GM18858 (cell line): ENCODE data around the gene POR.

Source experiments
- ATAC-seq: cut with Tn5 transposase; IDR thresholded peaks from one replicate; pipeline ENCODE4 v1.9.1; 2021; ENCODE audit not compliant: unreplicated experiment

The POR gene

DNA sequence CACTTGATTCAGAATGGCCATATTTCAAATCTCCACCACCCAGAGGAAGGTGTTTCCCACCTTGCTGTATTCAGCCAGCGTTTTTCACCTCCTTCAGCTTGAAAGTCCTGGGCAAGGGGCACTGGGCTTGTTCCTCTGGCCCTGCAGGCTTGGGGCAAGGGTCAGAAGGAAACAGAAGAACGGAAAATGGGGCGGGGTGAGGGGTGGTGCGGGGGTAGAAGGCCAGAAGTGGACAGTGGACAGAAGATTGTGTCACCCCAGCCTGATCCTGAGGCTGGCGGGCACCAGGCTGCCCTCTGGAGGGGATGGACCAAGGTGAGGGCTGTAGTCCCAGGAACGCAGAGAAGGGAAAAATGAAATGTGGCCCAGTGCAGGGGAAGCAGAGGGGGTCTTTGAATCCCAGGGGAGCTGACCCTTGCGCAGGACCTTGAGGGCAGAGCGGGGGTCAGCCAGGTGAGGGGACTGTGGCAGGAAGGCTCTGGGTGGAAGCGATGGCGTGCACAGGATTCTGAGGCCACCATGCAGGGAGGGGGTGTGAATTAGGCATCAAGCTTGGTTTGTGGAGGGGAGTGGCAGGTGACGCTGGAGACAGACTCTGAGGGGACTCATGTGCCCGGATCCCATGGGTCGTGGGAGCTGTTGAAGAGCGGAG, 56.5 kb downstream of the POR start:
- no peak for ATAC-seq

DNA sequence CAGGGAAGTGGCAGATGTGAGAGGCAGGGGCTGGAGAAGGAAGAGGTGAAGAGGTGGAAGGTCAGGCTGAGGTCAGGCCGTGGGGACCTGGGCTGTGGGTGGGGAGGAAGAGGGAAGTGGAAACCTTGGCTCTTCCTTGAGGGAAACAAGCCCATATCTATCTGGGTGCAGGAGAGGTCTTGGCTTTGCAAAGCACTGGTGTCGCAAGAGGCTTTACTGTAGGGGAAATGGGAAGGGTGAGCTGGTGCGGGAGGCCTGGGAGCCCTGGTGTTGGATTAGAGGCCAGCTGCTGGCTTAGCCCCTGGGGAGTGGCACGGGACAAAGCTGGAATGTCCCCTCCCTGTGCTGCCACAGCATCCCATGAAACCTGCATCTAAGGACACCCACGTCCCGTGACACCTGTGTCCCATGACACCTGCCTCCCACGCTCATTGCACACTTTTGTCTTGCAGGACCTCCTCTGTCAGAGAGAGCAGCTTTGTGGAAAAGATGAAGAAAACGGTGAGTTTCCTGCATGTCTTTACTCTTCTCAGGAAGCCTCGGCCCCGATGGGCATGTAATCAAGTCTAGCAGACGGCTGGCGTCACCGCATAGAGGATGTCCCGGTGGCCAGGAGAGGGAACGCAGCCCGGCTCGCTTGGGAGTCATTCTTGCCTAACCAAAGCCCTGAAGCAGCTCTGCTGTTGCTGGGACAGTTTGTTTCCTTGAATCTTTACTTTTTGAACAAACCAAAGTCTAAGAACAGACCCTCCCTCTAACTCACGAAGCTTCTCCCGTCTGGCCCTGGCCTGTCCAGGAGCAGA, 57.2 kb downstream of the POR start:
- ATAC-seq, result no peak

DNA sequence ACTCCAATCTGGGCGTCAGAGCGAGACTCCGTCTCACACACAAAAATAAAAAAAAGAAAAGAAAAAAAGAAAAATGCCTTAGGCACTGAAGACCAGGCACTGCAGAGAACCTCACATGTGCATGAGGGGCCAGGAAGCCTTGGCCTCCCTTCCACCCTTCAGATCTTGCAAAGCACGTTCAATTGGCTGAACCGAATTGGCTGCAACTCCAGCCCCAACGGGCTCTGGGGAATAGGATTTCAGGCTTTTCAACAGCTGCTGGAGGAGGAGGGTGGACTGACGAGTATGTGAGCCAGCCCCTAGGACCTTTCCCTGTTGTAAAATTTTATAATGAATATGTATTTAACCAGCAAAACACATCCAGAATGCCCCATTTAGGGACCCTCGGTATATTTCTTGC, 62.8 kb downstream of the POR start:
- no peak for ATAC-seq

DNA sequence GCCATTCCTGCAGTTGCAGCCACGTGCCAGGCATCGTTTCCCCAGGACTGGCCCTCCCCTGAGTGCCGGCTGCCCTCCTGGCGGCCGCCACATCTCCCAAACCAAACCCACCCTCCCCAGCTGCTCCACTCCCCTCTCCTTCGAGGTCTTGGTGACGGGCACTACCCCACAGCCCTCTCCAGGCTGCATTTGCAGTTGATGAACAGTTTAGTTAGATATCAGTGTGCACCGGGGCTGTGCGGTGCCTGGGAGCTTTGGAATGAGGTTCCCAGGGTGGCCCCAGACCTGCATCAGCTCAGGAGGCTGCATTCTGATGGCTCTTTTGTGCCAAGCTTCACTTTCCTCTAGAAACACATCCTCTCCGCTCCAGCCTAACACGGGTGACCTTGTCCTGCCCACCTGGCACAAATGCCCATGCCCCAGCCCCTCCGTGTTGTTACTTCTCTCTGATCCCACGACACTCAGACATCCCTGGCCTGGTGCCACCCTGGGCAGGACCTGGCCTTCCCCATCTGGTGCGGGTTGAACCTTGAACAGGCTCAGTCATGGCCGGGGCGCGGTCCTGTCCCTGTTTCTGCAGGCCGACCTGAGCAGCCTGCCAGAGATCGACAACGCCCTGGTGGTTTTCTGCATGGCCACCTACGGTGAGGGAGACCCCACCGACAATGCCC, 64.9 kb downstream of the POR start:
- no peak for ATAC-seq

DNA sequence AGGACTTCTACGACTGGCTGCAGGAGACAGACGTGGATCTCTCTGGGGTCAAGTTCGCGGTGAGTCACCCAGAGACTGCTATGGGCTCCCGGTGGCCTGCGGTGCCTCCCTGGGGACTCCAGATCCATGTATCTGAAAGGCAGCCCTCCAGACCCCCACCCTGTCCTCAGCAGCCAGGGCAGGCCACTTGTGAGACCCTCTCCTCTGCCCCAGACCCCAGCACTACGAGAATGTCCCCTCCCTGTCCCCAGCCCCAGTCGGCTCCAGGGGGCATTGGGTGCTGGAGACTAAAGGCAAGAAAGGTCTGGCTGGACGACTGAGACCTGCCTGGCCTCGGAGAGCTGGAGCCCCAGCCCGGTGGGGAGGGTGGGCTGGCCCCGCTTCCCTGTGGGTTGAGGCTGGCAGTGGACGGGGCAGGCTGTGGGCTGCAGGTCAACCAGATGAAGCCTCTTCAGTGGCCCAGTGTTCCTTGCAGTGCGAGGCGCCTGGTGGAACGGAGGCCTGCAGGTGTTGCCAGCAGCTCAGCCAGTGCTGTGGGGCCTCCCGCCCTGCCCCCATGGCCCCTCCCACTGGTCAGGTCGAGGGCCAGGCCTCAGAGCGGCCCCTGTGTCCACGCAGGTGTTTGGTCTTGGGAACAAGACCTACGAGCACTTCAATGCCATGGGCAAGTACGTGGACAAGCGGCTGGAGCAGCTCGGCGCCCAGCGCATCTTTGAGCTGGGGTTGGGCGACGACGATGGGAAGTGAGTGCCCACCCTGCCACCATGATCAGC, 65.7 kb downstream of the POR start:
- ATAC-seq, result no peak

DNA sequence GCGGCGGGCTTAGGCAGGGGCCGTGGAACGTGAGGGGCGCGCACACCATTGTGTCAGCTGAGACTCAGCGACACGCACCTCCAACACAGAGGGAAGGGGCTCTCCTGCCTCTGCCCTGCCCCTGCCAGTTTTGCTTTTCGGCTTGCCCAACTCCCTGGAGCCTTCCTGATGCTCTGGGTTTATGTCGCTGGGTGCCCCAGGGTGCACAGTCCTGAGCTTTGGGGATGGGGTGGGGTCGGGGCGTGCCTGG, 66.2 kb downstream of the POR start:
- ATAC-seq, result no peak

DNA sequence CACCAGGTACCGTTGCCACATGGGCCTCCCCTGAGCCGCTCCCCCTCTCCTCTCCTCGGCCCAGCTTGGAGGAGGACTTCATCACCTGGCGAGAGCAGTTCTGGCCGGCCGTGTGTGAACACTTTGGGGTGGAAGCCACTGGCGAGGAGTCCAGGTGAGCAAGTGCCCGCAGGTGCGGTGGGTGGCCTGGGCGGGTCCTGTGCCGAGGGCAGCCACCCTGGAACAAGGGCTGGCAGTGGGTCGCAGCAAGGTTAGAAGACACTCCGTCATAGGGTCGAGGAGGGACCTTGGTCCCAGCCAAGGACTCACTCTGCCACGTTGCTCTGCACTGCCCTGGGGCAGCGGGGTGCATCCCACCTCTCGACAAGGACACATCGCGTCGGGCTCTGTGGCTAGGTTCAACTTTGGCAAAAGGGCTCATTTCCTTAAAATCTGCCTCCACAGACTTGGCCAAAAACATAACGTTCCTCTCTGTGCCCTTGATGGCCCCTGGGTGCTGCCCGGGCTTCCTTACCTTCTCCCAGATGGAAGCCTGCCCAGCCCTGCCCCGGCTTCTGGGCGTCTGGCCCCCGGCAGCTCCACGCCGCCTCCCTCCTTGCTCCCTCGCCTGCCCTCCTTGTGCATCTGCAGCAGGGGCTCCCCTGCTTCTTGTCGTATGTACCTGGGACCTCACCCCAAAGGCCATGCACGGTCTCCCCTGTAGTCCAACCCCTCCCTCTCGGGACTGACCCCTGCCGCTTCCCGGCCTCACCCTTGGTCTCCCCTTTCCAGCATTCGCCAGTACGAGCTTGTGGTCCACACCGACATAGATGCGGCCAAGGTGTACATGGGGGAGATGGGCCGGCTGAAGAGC, 66.7 kb downstream of the POR start:
- ATAC-seq, result no peak

DNA sequence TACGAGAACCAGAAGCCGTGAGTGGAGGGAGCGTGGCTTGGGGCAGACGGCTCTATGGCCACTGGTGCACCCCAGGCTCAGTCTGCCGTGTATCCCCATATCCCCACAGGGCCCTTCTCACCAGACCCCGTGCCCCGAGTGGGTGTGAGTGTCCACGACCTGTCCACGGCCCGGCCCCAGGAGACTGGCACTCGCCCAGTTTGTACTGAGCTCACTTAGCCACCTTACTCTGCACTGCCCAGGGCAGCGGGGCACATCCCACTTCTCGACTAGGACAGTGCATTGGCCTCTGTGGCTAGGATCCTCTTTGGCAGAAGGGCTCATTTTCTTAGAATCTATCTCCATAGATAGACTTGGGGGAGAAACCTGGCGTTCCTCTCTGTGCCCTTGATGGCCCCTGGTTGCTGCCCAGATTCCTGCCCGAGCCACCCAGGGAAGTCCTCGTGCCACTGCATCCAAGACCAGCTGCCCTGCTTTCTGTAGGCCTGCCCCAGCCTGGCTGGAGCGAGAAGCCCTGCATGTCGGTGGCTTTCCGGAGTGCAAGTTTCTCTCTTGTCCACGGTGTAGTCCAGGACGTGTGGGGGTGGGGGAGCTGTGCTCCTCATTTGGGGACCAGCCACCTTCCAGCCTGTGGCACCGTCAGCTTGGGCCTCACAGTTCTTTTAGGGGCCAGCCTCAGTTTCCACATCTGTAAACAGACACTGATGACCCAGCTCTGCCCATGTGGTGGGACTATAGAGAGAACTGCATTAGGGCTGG, 67.5 kb downstream of the POR start:
- no peak for ATAC-seq

DNA sequence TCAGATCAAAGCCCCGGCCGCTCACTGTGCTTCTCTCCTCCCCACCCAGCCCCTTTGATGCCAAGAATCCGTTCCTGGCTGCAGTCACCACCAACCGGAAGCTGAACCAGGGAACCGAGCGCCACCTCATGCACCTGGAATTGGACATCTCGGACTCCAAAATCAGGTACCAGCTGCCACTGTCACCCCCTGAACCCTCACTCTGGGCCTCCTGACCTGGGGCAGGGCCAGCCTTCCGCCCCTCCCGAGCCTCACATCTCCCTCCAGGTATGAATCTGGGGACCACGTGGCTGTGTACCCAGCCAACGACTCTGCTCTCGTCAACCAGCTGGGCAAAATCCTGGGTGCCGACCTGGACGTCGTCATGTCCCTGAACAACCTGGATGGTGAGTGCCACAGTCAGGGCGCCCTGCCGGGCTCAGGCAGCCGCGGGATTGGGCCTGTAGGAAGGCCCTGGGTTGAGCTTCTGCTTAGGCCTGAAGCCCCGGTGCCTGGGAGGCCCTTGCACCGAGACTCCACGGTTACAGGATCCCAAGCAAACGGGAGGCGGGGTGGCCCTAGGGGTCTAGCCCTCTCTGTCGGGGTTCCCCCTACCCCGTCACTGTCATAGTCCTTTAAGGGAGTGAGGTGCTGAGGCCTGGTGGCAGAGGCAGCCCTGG, 68.6 kb downstream of the POR start:
- no peak for ATAC-seq

DNA sequence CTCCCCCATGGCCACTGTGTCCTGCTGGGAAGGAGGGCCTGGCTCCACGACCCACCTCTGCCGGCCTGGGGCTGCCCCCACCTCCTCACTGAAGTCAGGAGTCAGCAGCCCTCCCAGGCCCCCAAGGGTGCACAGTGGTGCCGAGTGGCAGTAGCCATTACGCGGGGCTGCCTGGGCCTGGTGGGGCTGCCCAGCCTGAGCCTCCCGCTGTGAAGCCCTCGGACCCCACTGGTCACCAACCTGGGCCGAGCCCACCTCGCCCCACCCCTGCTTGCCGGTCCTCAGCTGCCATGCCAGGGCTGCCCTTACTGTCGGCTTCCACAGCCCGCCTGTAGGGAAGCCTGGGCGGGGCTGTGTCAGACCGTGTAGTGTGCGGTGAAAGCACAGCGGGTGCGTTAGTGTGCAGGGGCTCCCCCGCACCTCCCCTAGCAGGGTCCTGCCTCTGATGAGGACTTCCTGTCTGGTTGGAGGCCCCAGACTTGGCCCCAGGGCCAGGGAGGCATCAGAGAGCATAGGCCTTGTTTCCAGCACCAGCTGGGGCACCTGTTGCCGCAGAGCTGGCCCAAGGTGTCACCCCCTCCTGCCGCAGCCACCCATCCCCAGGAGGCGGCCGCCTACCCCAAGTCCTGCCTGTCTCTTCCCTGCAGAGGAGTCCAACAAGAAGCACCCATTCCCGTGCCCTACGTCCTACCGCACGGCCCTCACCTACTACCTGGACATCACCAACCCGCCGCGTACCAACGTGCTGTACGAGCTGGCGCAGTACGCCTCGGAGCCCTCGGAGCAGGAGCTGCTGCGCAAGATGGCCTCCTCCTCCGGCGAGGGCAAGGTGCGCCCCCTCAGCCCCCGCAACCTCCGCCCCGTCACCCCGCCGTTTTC, 69.4 kb downstream of the POR start:
- no peak for ATAC-seq

DNA sequence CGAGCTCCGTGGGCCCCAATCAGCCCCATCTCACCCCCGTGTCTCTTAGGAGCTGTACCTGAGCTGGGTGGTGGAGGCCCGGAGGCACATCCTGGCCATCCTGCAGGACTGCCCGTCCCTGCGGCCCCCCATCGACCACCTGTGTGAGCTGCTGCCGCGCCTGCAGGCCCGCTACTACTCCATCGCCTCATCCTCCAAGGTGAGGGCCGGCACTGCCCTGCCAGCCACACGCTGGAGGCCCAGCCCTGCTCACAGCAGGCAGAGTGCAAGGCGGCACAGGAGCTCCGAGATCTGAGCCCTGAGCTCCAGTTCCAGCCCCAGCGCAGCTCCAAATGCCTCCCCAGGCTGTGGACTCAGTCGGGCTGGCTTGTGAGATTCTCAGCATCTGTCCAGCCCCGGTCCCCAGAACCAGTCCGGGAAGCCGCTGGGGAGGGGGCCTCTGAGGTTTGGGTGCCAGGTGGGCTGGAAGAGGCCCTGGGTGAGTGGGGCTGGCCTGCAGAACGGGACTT, 70.1 kb downstream of the POR start:
- ATAC-seq, result no peak

DNA sequence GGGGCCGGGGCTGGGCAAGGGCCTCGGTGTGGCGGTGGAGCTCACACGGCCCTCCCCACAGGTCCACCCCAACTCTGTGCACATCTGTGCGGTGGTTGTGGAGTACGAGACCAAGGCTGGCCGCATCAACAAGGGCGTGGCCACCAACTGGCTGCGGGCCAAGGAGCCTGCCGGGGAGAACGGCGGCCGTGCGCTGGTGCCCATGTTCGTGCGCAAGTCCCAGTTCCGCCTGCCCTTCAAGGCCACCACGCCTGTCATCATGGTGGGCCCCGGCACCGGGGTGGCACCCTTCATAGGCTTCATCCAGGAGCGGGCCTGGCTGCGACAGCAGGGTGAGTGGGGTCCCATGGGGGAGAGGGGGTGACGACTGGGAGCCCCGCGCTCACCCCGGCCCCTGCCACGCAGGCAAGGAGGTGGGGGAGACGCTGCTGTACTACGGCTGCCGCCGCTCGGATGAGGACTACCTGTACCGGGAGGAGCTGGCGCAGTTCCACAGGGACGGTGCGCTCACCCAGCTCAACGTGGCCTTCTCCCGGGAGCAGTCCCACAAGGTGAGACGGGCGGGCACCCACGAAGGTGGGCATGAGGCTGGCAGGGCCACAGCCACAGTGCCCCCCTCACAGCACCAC, 70.7 kb downstream of the POR start:
- ATAC-seq, result no peak

DNA sequence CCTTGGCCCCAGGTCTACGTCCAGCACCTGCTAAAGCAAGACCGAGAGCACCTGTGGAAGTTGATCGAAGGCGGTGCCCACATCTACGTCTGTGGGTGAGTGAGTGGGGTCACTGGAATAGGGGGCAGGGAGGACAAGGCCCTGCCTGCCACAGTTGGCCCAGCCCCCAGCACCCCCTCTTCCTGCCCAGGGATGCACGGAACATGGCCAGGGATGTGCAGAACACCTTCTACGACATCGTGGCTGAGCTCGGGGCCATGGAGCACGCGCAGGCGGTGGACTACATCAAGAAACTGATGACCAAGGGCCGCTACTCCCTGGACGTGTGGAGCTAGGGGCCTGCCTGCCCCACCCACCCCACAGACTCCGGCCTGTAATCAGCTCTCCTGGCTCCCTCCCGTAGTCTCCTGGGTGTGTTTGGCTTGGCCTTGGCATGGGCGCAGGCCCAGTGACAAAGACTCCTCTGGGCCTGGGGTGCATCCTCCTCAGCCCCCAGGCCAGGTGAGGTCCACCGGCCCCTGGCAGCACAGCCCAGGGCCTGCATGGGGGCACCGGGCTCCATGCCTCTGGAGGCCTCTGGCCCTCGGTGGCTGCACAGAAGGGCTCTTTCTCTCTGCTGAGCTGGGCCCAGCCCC, 71.3 kb downstream of the POR start:
- ATAC-seq, result no peak

DNA sequence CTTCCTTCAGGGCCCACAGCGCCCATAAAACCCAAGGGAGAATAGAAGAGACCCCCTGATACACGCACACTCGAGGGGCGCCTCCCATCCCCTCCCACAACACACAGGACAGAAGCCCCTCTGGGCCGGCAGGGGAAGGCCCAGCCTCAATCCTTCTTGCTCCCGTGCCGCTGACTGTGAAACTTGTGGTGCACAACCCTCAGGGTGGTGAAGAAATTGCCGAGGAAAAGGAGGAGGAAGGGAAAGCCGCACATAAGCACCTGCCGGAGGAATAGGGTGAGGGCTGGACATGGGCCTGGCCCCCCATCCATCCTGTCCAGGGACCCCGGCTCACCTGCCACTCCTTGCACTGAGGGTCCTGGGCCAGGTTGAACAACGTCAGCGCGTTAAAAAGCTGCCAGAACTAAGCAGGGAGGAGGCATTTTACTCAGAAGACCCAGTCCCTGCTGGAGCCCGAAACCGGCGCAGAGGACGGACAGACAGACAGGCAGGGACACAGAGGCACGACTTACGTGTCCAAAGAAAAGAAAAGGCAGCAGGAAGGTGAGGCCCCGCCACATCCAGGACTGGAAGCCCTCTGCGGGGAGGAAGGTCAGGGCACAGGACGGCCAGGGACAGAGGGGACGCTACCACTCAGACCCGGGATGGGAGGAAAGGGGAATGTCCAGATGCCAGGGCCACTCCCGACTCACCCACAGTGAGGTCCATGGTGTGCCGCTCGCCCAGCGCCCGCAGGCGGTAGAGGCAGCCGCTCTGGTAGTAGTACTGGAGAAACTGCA, 72.3 kb downstream of the POR start:
- no peak for ATAC-seq

DNA sequence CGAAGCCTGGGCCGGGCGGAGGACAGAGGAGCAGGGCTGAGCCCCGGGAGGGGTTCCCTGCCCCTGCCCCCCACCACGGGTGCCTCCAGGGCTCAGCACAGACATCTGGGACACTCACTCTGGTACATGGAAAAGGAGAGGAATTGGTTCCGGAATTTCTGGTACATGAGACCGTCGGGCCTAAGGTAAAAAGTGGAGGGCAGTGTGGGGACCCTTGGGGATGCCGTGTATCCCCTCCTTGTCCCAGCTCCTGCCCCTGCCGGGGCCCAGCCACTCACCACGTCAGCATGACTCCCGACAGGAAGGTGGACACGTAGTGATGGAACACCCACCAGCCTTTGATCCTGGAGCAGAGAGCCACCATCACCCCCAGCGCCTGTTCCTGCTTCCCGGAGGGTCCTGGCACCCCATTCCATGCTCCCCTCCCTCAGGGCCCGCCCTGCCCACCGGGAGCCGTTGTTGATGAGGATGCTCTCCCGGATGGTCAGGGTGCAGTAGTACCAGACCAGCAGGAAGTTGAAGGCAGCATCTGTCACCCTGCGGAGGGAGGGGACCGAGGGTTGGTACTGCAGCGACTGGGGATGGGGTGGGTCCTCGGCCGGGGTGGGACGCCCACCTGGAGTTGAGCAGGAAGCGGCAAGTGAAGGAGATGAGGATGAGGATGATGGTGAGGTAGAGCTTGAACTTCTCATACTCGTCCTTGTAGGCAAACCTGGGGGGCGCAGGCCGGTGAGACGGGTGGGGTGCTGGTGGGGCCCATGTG, 73.0 kb downstream of the POR start:
- ATAC-seq, result no peak
